WERI-Rb-1 (cell line): Measurements from ENCODE around the gene ST6GALNAC1.

ENCODE experiments used
- DNase-seq: peaks from one replicate; pipeline ENCODE4 v3.0.0-alpha.2; 2020
- H3K27ac ChIP-seq: fragments of 250-450 bp; sonication (Bioruptor Pico); 2 replicates; pipeline ENCODE4 v1.5.1; 2020; ENCODE audit warnings: mild to moderate bottlenecking, moderate library complexity
- H3K27me3 ChIP-seq: fragments of 250-450 bp; sonication (Bioruptor Pico); 2 replicates; pipeline ENCODE4 v1.5.1; 2021; ENCODE audit warnings: mild to moderate bottlenecking, low read depth, moderate library complexity; ENCODE audit not compliant: insufficient read depth, severe bottlenecking
- H3K36me3 ChIP-seq: fragments of 250-450 bp; sonication (Bioruptor Pico); 2 replicates; pipeline ENCODE4 v1.5.1; 2020; ENCODE audit warnings: mild to moderate bottlenecking, moderate library complexity
- H3K4me3 ChIP-seq: 2 replicates; pipeline ENCODE4 v1.5.1; 2011; ENCODE audit warnings: low read depth, mild to moderate bottlenecking, control low read depth, low read length
- H3K9me3 ChIP-seq: fragments of 250-450 bp; sonication (Bioruptor Pico); 2 replicates; pipeline ENCODE4 v1.5.1; 2021; ENCODE audit warnings: mild to moderate bottlenecking, moderate library complexity; ENCODE audit not compliant: severe bottlenecking
- TF ChIP-seq, protein P1 (sequence below): IDR thresholded peaks from 2 replicates; pipeline ENCODE4 v1.5.1; 2011; ENCODE audit warnings: low read depth, mild to moderate bottlenecking, control low read depth, inconsistent platforms, low read length

The ST6GALNAC1 gene

DNA sequence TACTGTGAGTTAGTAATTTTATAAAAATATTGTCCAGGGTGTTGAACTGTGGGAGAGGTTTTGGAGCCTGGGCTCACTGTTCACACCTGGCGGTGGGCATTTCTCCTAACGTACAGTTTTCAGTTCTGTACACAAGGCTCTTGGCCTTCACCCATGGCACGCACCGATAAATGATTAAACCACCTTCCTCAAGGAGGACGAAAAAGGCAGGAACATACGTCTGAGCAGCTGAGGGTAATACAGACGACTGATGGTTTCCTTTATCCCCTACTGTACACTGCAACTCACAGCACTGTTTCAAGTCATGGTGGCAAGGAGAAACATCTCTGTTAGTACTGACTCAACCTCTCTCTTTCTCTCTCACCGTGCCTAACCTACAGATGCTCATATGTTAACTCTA lies 1.4 kb upstream of the ST6GALNAC1 start:
- TF ChIP-seq, protein P1, sequence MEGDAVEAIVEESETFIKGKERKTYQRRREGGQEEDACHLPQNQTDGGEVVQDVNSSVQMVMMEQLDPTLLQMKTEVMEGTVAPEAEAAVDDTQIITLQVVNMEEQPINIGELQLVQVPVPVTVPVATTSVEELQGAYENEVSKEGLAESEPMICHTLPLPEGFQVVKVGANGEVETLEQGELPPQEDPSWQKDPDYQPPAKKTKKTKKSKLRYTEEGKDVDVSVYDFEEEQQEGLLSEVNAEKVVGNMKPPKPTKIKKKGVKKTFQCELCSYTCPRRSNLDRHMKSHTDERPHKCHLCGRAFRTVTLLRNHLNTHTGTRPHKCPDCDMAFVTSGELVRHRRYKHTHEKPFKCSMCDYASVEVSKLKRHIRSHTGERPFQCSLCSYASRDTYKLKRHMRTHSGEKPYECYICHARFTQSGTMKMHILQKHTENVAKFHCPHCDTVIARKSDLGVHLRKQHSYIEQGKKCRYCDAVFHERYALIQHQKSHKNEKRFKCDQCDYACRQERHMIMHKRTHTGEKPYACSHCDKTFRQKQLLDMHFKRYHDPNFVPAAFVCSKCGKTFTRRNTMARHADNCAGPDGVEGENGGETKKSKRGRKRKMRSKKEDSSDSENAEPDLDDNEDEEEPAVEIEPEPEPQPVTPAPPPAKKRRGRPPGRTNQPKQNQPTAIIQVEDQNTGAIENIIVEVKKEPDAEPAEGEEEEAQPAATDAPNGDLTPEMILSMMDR = no peak
- H3K27ac ChIP-seq = no peak overlapping the region

DNA sequence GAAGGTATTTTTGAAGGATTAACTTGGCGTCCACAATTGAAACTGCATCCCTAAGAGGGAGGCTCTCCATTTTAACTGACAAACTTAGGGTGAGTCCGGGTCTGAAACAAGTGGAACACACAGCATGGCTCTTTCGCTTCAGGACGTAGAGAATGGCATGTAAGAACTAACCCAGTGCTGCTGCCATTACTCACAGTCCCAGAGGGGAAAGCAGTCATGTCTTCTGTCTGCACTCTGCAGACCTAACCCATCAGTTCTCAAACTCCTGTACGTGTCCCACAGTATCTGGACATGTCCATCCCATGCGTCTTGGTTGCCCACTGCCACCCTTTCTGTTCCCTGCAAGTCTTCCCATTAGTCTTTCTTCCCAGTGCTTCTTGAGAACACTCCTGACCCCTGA lies 563 bp downstream of the ST6GALNAC1 start:
- H3K27me3 ChIP-seq = no peaks in the 10 kb centered on the region
- H3K4me3 ChIP-seq = no peak overlapping the region
- peaks cover 11% of the 10 kb centered on the region for H3K9me3 ChIP-seq
- no peaks in the 10 kb centered on the region for H3K36me3 ChIP-seq
- TF ChIP-seq, protein P1 = no peak
- H3K27ac ChIP-seq = no peak overlapping the region
- DNase-seq = no peak

More for the DNA sequence above, 1.4 kb upstream of the ST6GALNAC1 start:
- no peaks in the 10 kb centered on the region for H3K36me3 ChIP-seq
- H3K27me3 ChIP-seq = no peaks in the 10 kb centered on the region
- no peak for DNase-seq
- peaks cover 11% of the 10 kb centered on the region for H3K9me3 ChIP-seq
- no peak overlapping the region for H3K4me3 ChIP-seq

GRCh38 chr17:76642032-76642561 lies 1.5 kb downstream of the ST6GALNAC1 start:
- Histone ChIP-seq H3K27me3 (no peaks in the 10 kb centered on the region), H3K27ac (no peak overlapping the region), H3K36me3 (no peaks in the 10 kb centered on the region), H3K9me3 (peaks cover 8% of the 10 kb centered on the region), H3K4me3 (no peak overlapping the region)
- no peak for DNase-seq
- TF ChIP-seq, protein P1 = no peak

DNA sequence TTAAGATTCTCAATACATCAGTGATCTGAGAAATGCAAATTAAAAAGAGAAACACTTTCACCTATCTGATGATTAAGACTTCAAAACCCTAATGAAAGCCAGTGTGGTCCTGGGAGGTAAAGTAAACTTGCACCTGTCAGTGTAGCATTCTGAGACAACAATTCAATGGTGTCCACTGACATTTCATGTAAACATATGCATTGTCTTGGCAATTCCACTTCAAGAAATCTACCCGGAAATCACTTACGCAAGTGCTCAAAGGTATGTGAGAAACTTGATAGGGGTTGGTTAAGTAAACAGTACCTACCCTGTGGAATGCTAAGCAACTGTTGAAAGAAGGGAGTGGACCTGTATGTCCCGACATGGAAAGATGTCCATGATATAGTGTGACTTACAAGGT lies 2.1 kb downstream of the ST6GALNAC1 start:
- Histone ChIP-seq H3K9me3 (peaks cover 5% of the 10 kb centered on the region), H3K27me3 (no peaks in the 10 kb centered on the region), H3K4me3 (no peak overlapping the region), H3K27ac (no peak overlapping the region), H3K36me3 (no peaks in the 10 kb centered on the region)
- DNase-seq = no peak
- TF ChIP-seq, protein P1 = no peak

GRCh38 chr17:76640550-76641380 lies 2.8 kb downstream of the ST6GALNAC1 start:
- no peak overlapping the region for H3K27ac ChIP-seq
- H3K36me3 ChIP-seq = no peaks in the 10 kb centered on the region
- TF ChIP-seq, protein P1 = no peak
- DNase-seq = no peak
- H3K4me3 ChIP-seq = no peak overlapping the region
- no peaks in the 10 kb centered on the region for H3K27me3 ChIP-seq
- H3K9me3 ChIP-seq = no peaks in the 10 kb centered on the region
